Heart left ventricle (tissue), 16 donors: ENCODE results near the gene GCG. TPM values are rescaled to one million over a fixed set of nuclear protein-coding genes. Genes with fewer than 3 reads are reported as not detected.
A peak's percentile ranks its signal among the peaks of the same experiment; 100 is the strongest.

Experiments
- ATAC-seq, 4 donors: fragments of 200-7000 bp; cut with Tn5 transposase; one replicate each; pipeline ENCODE4 v1.9.1; 2020 to 2022; ENCODE audit warnings: moderate library complexity in 4 of 4, mild to moderate bottlenecking in 3 of 4, moderate number of reproducible peaks in 1 of 4
- DNase-seq, 5 donors: peaks; one replicate each; pipeline ENCODE4 v3.0.0-alpha.2; 2020
- H3K27ac ChIP-seq, 12 donors: fragments of 200-600 bp; sonication (generic) in 4 of 12; one replicate each; pipeline versions ENCODE4 v1.5.0 to v1.8.0; 2016 to 2022; ENCODE audit warnings: mild to moderate bottlenecking in 2 of 12
- H3K27me3 ChIP-seq, 9 donors: fragments of 200-600 bp; sonication (generic) in 2 of 9; one replicate each; pipeline versions ENCODE4 v1.5.1 to v1.8.0; 2016 to 2022; ENCODE audit warnings: mild to moderate bottlenecking in 3 of 9
- H3K36me3 ChIP-seq, 9 donors: fragments of 200-600 bp; sonication (generic) in 2 of 9; one replicate each; pipeline versions ENCODE4 v1.5.0 to v1.8.0; 2018 to 2022; ENCODE audit warnings: mild to moderate bottlenecking in 2 of 9
- H3K4me1 ChIP-seq, 12 donors: fragments of 200-600 bp; sonication (generic) in 4 of 12; one replicate each; pipeline versions ENCODE4 v1.5.0 to v1.8.0; 2016 to 2022; ENCODE audit warnings: mild to moderate bottlenecking in 3 of 12
- H3K4me3 ChIP-seq, 12 donors: fragments of 200-600 bp; sonication (generic) in 4 of 12; one replicate each; pipeline versions ENCODE4 v1.5.0 to v1.8.0; 2017 to 2022; ENCODE audit warnings: mild to moderate bottlenecking in 9 of 12, moderate library complexity in 4 of 12
- H3K9me3 ChIP-seq, 12 donors: fragments of 200-600 bp; sonication (generic) in 4 of 12; one replicate each; pipeline versions ENCODE4 v1.5.0 to v1.8.0; 2016 to 2022; ENCODE audit warnings: mild to moderate bottlenecking in 1 of 12
- CTCF ChIP-seq, 12 donors: fragments of 200-600 bp; sonication (generic) in 4 of 12; IDR thresholded peaks; one replicate each; pipeline versions ENCODE4 v1.5.0 to v1.8.0; 2018 to 2022; ENCODE audit warnings: antibody characterized with exemption in 12 of 12, mild to moderate bottlenecking in 5 of 12
- POLR2A ChIP-seq, 2 donors: fragments of 450-650 bp; IDR thresholded peaks; one replicate each; pipeline ENCODE4 v1.6.1; 2017; ENCODE audit warnings: antibody characterized with exemption in 2 of 2, mild to moderate bottlenecking in 2 of 2, moderate library complexity in 2 of 2
- WGBS, 4 donors: extraction: QIAGEN DNeasy Blood & Tissue Kit in 2 of 4; methylation state at CpG; one replicate each; pipeline versions ENCODE4 v1.1.5 to v1.1.7; 2013 to 2018; 5-methylcytosine and 5-hydroxymethylcytosine counted together
- intact Hi-C, 10 donors: fragments of 100-400 bp; cut with DNase I; formaldehyde crosslinking; loops; one replicate each; pipeline versions ENCODE4 v1.11.1 to v1.14.2; 2022
- polyA plus RNA-seq, 2 donors: library from polyadenylated mRNA; stranded (reverse); fragments of 200-250 nt; gene quantifications; one replicate each; pipeline ENCODE4 v1.2.3, GENCODE V29; 2013
- total RNA-seq, 9 donors: library from RNA; depleted of rRNA in 2 of 9; stranded (reverse); fragments of >200 nt in 2 of 9; fragmentation: NEBNext Ultra II Directional in 3 of 9; extraction: Animal tissue kit (Norgen Biotek cat#: 25700) in 3 of 9; gene quantifications; one replicate each; pipeline versions ENCODE4 v1.1.0 to v1.2.4, GENCODE V29; 2016 to 2023
- donor health status: ischemic (EF 13 %, LVEDD 7.1; RV severe dilation, severe dysfunction).
- donor health status: healthy with polysubstance abuse.
- donor health status: DM: no; HTN: yes; CAD: no.
- donor health status: DM: no; HTN: no; CAD: no.
- donor health status: ischemic (EF 25% LVEDD 6.9; RV normal size, moderate dysfunction).
- donor health status: ischemic (EF 25% LVEDD 5.7; RV mildly dilated, moderate dysfunction).
- donor health status: healthy.
- donor health status: DM: yes; HTN: yes; CAD: no.
- donor health status: ischemic (EF 35%, LVEDD 5.7; RV mildly dilated, moderate dysfunction).
- donor health status: nonischemic (EF 11% LVEDD 7.7; RV severe dilation, severe dysfunction).
- donor health status: DM: yes; HTN: yes; CAD: no.
- donor health status: PGD.
- donor health status: ischemic (EF 29% LVEDD 5.4; RV normal size, mild dysfunction).
- donor health status: nonischemic (EF 23%, LVEDD 6.1; RV moderate dilation, normal function).

GCG gene
- total and polyA plus RNA-seq, 11 donors, result not detected

GRCh38 chr2:162175714-162176113 lies 23.7 kb upstream of the GCG start:
- no peak for TF ChIP-seq CTCF (IDR thresholded peaks at IDR 0.05)
- no peak for TF ChIP-seq POLR2A (IDR thresholded peaks at IDR 0.05)
- Histone ChIP-seq H3K4me1 (peaks cover 0 to 10% (median 0%) of the 10 kb centered on the region in 12 donors), H3K27ac (no peak overlapping the region), H3K4me3 (no peak overlapping the region), H3K36me3 (peaks cover 0 to 37% (median 6%) of the 10 kb centered on the region in 9 donors), H3K9me3 (no peaks in the 10 kb centered on the region), H3K27me3 (no peaks in the 10 kb centered on the region)
- intact Hi-C loops, result no loop called here
- no peak for DNase-seq
- WGBS, 4 donors, result 5 to 22% (median 12%) methylated on average over 3 of the region's 3 CpGs
- ATAC-seq, result peak in 1 of 4 donors; percentile 34

- Histone ChIP-seq H3K4me3 (no peak overlapping the region), H3K4me1 (peaks cover 0 to 10% (median 0%) of the 10 kb centered on the region in 12 donors), H3K36me3 (peaks cover 0 to 34% (median 6%) of the 10 kb centered on the region in 9 donors), H3K9me3 (no peaks in the 10 kb centered on the region), H3K27me3 (no peaks in the 10 kb centered on the region), H3K27ac (no peak overlapping the region)
- intact Hi-C loops, result no loop called here
- 89 to 91% (median 91%) methylated on average over 5 of the region's 5 CpGs for WGBS, 4 donors
- DNase-seq (no peak), ATAC-seq (no peak)
- no peak for TF ChIP-seq CTCF (IDR thresholded peaks at IDR 0.05)
Observed at GRCh38 chr2:162174746-162175145, 22.7 kb upstream of the GCG start.

GRCh38 chr2:162172802-162173370 lies 20.8 kb upstream of the GCG start:
- Histone ChIP-seq H3K4me1 (peaks cover 0 to 10% (median 0%) of the 10 kb centered on the region in 12 donors), H3K27me3 (no peaks in the 10 kb centered on the region), H3K4me3 (no peak overlapping the region), H3K27ac (no peak overlapping the region), H3K9me3 (no peaks in the 10 kb centered on the region), H3K36me3 (peaks cover 0 to 36% (median 6%) of the 10 kb centered on the region in 9 donors)
- ATAC-seq (no peak), DNase-seq (no peak)
- 72 to 87% (median 76%) methylated on average over 1 of the region's 1 CpG for WGBS, 4 donors
- intact Hi-C loops, result no loop called here
- TF ChIP-seq CTCF (IDR thresholded peaks at IDR 0.05) (no peak), POLR2A (IDR thresholded peaks at IDR 0.05) (no peak)

- WGBS, 4 donors, result 89 to 96% (median 94%) methylated on average over 4 of the region's 4 CpGs
- ATAC-seq, result no peak
Observed at GRCh38 chr2:162166745-162167144, 14.7 kb upstream of the GCG start.

More at GRCh38 chr2:162166745-162167144, 14.7 kb upstream of the GCG start:
- Histone ChIP-seq H3K27me3 (no peaks in the 10 kb centered on the region), H3K4me1 (no peaks in the 10 kb centered on the region), H3K4me3 (no peak overlapping the region), H3K9me3 (no peaks in the 10 kb centered on the region), H3K36me3 (peaks cover 0 to 11% (median 0%) of the 10 kb centered on the region in 9 donors), H3K27ac (no peak overlapping the region)
- TF ChIP-seq CTCF (IDR thresholded peaks at IDR 0.05) (no peak), POLR2A (IDR thresholded peaks at IDR 0.05) (no peak)
- DNase-seq, result no peak
- intact Hi-C loops, result no loop called here
